ENCODE results near the gene ZEB2. TPM values are rescaled to one million over a fixed set of nuclear protein-coding genes. Genes with fewer than 3 reads are reported as not detected.

ZEB2 gene
- total RNA-seq, 4 donors from 2014 or later, result 21.7 to 52.1 (median 37.9) TPM

DNA sequence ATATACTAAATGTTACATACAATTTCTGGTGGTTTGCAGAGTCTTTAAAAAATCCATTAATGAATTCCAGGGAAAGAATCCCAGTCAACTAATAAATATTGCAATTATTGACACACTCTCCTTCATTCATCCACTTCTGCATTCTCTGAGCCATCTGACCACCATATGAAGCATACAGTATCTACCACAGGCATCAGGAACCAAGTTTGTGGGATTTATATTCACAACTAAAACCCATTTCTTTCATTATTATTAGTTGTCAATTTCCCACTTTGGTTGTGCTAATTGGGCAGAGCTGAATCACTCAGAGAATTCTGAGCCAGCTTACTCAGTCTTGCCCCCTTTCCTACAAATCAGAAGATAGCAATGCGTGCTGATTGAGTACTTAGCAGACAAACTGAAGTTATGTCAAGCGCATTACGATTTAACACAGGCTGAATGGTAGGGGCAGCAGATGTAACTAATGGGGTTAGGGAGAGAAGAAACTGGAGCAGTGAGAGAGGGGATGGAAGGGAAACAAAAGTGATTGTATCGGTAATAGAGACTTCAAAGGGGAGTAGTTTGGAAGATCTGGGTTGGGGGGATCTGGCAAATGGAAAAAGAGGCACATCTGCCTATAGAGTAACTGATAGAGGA lies 52.3 kb downstream of the ZEB2 start:
- H3K4me1 ChIP-seq, result no peaks in the 10 kb centered on the region
- H3K36me3 ChIP-seq, result no peaks in the 10 kb centered on the region
- TF ChIP-seq, protein P1, sequence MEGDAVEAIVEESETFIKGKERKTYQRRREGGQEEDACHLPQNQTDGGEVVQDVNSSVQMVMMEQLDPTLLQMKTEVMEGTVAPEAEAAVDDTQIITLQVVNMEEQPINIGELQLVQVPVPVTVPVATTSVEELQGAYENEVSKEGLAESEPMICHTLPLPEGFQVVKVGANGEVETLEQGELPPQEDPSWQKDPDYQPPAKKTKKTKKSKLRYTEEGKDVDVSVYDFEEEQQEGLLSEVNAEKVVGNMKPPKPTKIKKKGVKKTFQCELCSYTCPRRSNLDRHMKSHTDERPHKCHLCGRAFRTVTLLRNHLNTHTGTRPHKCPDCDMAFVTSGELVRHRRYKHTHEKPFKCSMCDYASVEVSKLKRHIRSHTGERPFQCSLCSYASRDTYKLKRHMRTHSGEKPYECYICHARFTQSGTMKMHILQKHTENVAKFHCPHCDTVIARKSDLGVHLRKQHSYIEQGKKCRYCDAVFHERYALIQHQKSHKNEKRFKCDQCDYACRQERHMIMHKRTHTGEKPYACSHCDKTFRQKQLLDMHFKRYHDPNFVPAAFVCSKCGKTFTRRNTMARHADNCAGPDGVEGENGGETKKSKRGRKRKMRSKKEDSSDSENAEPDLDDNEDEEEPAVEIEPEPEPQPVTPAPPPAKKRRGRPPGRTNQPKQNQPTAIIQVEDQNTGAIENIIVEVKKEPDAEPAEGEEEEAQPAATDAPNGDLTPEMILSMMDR (IDR thresholded peaks at IDR 0.05), result no peak
- no peak for TF ChIP-seq POLR2A (IDR thresholded peaks at IDR 0.05)
- WGBS, 2 donors, result 89 to 93% methylated on average over 4 of the region's 4 CpGs
- H3K27me3 ChIP-seq, result no peaks in the 10 kb centered on the region
- intact Hi-C loops (cut with DNase I), result no loop called here
- no peaks in the 10 kb centered on the region for H3K9me3 ChIP-seq
- H3K4me3 ChIP-seq (replicated peaks in 1 of 3), result no peak overlapping the region
- no peak for DNase-seq
- H3K27ac ChIP-seq, result no peak overlapping the region

DNA sequence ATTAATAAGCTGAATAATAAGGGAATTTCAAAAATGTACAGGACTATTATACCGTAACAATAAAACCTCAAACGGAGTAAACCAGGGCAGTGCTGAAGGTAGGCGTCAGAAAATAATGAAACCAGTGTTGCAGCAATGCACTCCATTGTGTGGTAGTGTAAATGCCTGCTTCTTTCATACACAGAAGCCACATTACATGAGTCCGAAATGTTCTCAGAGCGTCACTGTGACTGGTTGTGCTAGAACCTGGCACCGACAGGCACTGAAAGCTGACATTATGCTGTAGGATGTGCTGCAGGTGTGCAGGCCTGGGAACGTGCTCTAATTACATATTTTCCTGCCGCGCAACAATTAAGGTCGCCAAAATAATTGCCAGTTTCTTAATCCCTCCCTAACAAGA lies 53.3 kb downstream of the ZEB2 start:
- Histone ChIP-seq H3K4me1 (no peaks in the 10 kb centered on the region), H3K36me3 (no peaks in the 10 kb centered on the region), H3K9me3 (no peaks in the 10 kb centered on the region), H3K27me3 (no peaks in the 10 kb centered on the region), H3K27ac (no peak overlapping the region), H3K4me3 (replicated peaks in 1 of 3) (no peak overlapping the region)
- TF ChIP-seq, protein P1 (IDR thresholded peaks at IDR 0.05), result no peak
- 89 to 93% methylated on average over 10 of the region's 10 CpGs for WGBS, 2 donors
- DNase-seq, result no peak
- intact Hi-C loops (cut with DNase I), result no loop called here

DNA sequence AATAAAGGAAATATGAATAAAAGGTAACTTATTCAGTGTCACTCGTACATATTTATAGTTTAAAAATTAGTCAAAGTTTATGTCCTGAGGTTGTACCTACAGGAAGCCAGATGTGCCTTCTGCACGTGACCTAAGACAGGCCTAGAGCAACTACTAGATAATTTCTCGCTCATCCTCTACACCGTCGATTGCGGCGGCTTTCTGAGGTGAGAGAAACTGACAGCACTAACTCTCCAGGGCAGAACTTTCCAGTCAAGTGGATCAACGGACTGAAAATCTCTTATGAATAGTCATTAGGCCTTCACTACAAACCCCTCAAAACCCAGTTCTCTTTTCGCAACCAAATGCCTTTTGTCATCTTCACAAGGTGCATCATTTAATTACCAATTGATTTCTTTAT lies 54.2 kb downstream of the ZEB2 start:
- Histone ChIP-seq H3K36me3 (no peaks in the 10 kb centered on the region), H3K4me3 (replicated peaks in 1 of 3) (no peak overlapping the region), H3K4me1 (no peaks in the 10 kb centered on the region), H3K27me3 (no peaks in the 10 kb centered on the region), H3K27ac (no peak overlapping the region), H3K9me3 (no peaks in the 10 kb centered on the region)
- TF ChIP-seq POLR2A (IDR thresholded peaks at IDR 0.05), result no peak
- WGBS, 2 donors, result 92 to 93% methylated on average over 9 of the region's 9 CpGs
- intact Hi-C loops (cut with DNase I), result no loop called here
- no peak for DNase-seq

DNA sequence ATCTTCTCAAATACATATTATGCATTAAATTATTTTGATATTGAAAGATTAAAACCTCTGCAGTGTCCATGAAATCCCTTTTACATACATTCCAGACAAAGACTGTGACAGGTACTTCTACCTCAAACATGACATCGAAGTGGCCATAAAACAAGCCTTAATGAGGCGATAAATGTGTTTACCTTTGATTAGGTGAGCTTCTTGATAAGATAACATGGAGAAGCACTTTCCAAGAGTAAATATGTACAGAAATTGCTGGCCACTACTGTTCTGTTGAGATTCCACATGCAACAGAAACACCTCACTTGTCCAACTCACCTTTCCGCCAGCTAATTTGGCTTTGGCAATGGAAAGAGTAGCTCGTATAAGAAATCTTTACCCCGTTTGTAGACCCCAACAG lies 55.2 kb downstream of the ZEB2 start:
- intact Hi-C loops (cut with DNase I), result no loop called here

DNA sequence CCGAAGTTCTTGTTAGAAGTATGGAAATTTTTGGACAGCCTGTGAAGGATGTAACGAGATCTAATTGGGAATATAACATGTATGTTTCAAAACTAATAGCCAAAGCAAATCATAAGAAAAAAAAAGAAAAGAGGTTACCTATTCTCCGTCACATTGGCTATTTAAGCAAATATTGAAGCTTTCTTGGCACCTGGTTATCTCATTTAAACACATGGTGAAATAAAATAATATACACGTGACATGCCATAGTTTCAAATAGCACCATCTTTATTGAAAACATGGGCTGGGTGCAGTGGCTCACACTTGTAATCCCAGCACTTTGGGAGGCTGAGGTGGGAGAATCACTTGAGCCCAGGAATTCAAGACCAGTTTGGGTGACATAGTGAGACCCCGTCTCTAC lies 56.7 kb downstream of the ZEB2 start:
- no peaks in the 10 kb centered on the region for H3K27me3 ChIP-seq
- WGBS, 2 donors, result 95 to 96% methylated on average over 5 of the region's 5 CpGs
- H3K9me3 ChIP-seq, result no peaks in the 10 kb centered on the region
- TF ChIP-seq, protein P1 (IDR thresholded peaks at IDR 0.05), result no peak
- no peak for TF ChIP-seq POLR2A (IDR thresholded peaks at IDR 0.05)
- H3K36me3 ChIP-seq, result no peaks in the 10 kb centered on the region
- DNase-seq, result no peak
- no peaks in the 10 kb centered on the region for H3K4me1 ChIP-seq
- H3K27ac ChIP-seq, result no peak overlapping the region
- no peak overlapping the region for H3K4me3 ChIP-seq (replicated peaks in 1 of 3)
- intact Hi-C loops (cut with DNase I), result no loop called here

More for the DNA sequence above, 55.2 kb downstream of the ZEB2 start:
- 86 to 87% methylated on average over 5 of the region's 5 CpGs for WGBS, 2 donors
- TF ChIP-seq POLR2A (IDR thresholded peaks at IDR 0.05), result no peak
- TF ChIP-seq, protein P1 (IDR thresholded peaks at IDR 0.05), result no peak
- Histone ChIP-seq H3K36me3 (no peaks in the 10 kb centered on the region), H3K27ac (no peak overlapping the region), H3K4me1 (no peaks in the 10 kb centered on the region), H3K27me3 (no peaks in the 10 kb centered on the region), H3K9me3 (no peaks in the 10 kb centered on the region), H3K4me3 (replicated peaks in 1 of 3) (no peak overlapping the region)
- DNase-seq, result no peak

Data from thyroid gland (tissue), 4 donors.